GM12878 (cell line): ENCODE data around the gene PSMA7. TPM values are rescaled to one million over a fixed set of nuclear protein-coding genes. Genes with fewer than 3 reads are reported as not detected.

Source experiments
- CHD1 ChIP-seq: IDR thresholded peaks from 2 replicates; pipeline ENCODE4 v1.6.1; 2012; ENCODE audit warnings: low read depth, low read length, improper control_type of control experiment
- DPF2 ChIP-seq: fragments of 450-650 bp; IDR thresholded peaks from 2 replicates; pipeline ENCODE4 v1.6.1; 2017; ENCODE audit warnings: mild to moderate bottlenecking
- EGR1 ChIP-seq, 2 experiments: IDR thresholded peaks; 1 replicate in 1 of 2; 2 replicates in 1 of 2; pipeline ENCODE4 v1.6.1; 2011 to 2012; ENCODE audit warnings: low read depth in 2 of 2, low read length in 2 of 2, borderline replicate concordance in 1 of 2, mild to moderate bottlenecking in 1 of 2, moderate library complexity in 1 of 2
- EZH2 ChIP-seq: IDR thresholded peaks from 2 replicates; pipeline ENCODE4 v1.6.1; 2012; ENCODE audit warnings: low read depth, mild to moderate bottlenecking, control low read depth, inconsistent platforms, low read length, borderline replicate concordance; ENCODE audit not compliant: control insufficient read depth
- IKZF2 ChIP-seq, 2 experiments: fragments of 450-650 bp; IDR thresholded peaks; 2 replicates each; pipeline ENCODE4 v1.6.1; 2017; ENCODE audit warnings: mild to moderate bottlenecking in 2 of 2, moderate library complexity in 2 of 2
- JUND ChIP-seq: IDR thresholded peaks from 2 replicates; pipeline ENCODE4 v1.6.1; 2012; ENCODE audit warnings: low read depth, mild to moderate bottlenecking, low read length, improper control_type of control experiment, moderate library complexity
- KDM1A ChIP-seq: fragments of 200-600 bp; sonication (generic); IDR thresholded peaks from 2 replicates; pipeline ENCODE4 v1.6.1; 2016; ENCODE audit warnings: borderline replicate concordance
- NFXL1 ChIP-seq: fragments of 450-650 bp; IDR thresholded peaks from 2 replicates; pipeline ENCODE4 v1.6.1; 2017; ENCODE audit warnings: antibody characterized with exemption, mild to moderate bottlenecking, borderline replicate concordance
- POLR2AphosphoS5 ChIP-seq: IDR thresholded peaks from 2 replicates; pipeline ENCODE4 v1.6.1; 2011; ENCODE audit warnings: mild to moderate bottlenecking, low read length, inconsistent platforms
- SMC3 ChIP-seq: IDR thresholded peaks from 2 replicates; pipeline ENCODE4 v1.6.1; 2011; ENCODE audit warnings: low read length, improper control_type of control experiment, borderline replicate concordance
- SUZ12 ChIP-seq: fragments of 200-600 bp; sonication (generic); IDR thresholded peaks from one replicate; pipeline ENCODE4 v1.6.1; 2018; ENCODE audit warnings: antibody characterized with exemption, mild to moderate bottlenecking; ENCODE audit not compliant: unreplicated experiment
- YY1 ChIP-seq: IDR thresholded peaks from 2 replicates; pipeline ENCODE4 v1.6.1; 2011; ENCODE audit warnings: low read depth, mild to moderate bottlenecking, low read length
- polyA plus RNA-seq, 11 experiments: library from polyadenylated mRNA; depleted of rRNA in 4 of 11; unstranded in 6 of 11; stranded (reverse) in 5 of 11; fragments of >200 nt; fragmentation: Nextera tagmentation in 4 of 11; fragmentation: Illumina TruSeq in 1 of 11; extraction: Ambion mirVana in 4 of 11; extraction: Trizol in 1 of 11; gene quantifications; 1 replicate in 1 of 11; 2 replicates in 10 of 11; pipeline versions ENCODE4 v1.2.1 to v1.2.3, GENCODE V29; 2011 to 2016; ENCODE audit warnings: inconsistent platforms in 2 of 11, missing spikeins in 2 of 11, low read depth in 1 of 11
- total RNA-seq, 4 experiments: library from RNA; depleted of rRNA in 3 of 4; stranded (reverse); fragments of >200 nt in 3 of 4; fragmentation: Illumina TruSeq in 1 of 4; extraction: Trizol in 1 of 4; gene quantifications; 2 replicates each; pipeline versions ENCODE4 v1.2.1 to v1.2.3, GENCODE V29; 2013 to 2021
- TF ChIP-seq, protein P1 (sequence below): IDR thresholded peaks from 2 replicates; pipeline ENCODE4 v1.6.1; 2012; ENCODE audit warnings: low read depth, low read length, improper control_type of control experiment
- TF ChIP-seq, protein P2 (sequence below): fragments of 450-650 bp; formaldehyde crosslinking; IDR thresholded peaks from 2 replicates; pipeline ENCODE4 v1.4.0; 2022; ENCODE audit warnings: mild to moderate bottlenecking, moderate library complexity

Gene PSMA7
- total and polyA plus RNA-seq, 10 of the 15 experiments (the other 5 are each of a cell fraction or from before 2014, with no cell fraction given) = 216 to 857 (median 368) TPM

DNA sequence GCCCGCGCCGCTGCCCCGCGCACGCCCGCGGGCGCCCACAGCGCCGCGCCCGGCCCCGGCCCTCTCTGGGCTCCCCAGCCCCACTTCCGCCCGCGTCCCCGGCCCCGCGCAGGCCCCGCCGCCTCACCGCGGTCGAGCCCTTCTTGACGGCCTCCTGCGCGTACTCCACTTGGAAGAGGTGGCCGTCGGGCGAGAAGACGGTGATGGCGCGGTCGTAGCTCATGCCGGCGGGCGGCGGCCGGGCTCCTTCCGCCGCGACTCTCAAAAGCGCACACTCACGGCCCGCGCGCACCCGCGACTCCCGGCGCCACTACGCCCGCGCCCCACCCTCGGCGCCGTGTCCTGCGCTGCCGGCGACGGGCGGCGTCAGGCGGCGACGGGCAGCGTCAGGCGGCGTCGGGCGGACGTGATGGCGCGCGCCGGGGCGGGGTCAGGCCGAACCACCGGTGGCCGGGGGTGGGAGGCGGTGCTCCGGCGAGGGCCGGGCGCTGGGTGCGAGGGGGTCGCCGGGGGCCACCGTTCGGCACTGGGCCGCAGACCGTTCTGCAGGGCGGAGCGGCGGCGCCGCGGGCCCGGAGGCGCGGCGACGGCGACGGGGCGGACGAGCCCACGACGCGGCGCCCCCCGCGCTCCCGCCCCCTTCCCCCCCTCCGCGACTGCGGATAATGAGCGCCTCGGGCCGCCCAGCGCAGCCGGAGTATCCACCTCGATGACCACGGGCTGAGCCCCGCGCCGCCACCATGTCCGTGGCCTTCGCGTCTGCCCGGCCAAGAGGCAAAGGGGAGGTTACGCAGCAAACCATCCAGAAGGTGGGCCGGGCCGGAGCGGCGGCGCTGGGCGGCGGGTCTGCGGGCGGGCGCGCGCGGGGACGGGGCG is at the start of gene PSMA7, which contains the start of gene SS18L1 (continued):
- TF ChIP-seq, protein P1, sequence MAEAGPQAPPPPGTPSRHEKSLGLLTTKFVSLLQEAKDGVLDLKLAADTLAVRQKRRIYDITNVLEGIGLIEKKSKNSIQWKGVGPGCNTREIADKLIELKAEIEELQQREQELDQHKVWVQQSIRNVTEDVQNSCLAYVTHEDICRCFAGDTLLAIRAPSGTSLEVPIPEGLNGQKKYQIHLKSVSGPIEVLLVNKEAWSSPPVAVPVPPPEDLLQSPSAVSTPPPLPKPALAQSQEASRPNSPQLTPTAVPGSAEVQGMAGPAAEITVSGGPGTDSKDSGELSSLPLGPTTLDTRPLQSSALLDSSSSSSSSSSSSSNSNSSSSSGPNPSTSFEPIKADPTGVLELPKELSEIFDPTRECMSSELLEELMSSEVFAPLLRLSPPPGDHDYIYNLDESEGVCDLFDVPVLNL = no peak
- peak; percentile 0 to 82; a peak in 2 of 3 replicates for TF ChIP-seq EGR1 (IDR thresholded peaks at IDR 0.05; ENCODE audit: borderline replicate concordance in 1 of 2, low read depth in 2 of 2, low read length in 2 of 2)
- TF ChIP-seq IKZF2 (IDR thresholded peaks at IDR 0.05) = no peak
- TF ChIP-seq SUZ12 = no peak
- peak; percentile 58; the same call in 1 of the 2 replicates for TF ChIP-seq DPF2
- no peak for TF ChIP-seq NFXL1
- TF ChIP-seq POLR2AphosphoS5 = peak; percentile 74; the same call in 1 of the 2 replicates
- TF ChIP-seq EZH2 = no peak
- TF ChIP-seq CHD1 = peak; percentile 95; the same call in 1 of the 2 replicates
- no peak for TF ChIP-seq YY1
- TF ChIP-seq SMC3 = no peak
- no peak for TF ChIP-seq KDM1A
- TF ChIP-seq, protein P2, sequence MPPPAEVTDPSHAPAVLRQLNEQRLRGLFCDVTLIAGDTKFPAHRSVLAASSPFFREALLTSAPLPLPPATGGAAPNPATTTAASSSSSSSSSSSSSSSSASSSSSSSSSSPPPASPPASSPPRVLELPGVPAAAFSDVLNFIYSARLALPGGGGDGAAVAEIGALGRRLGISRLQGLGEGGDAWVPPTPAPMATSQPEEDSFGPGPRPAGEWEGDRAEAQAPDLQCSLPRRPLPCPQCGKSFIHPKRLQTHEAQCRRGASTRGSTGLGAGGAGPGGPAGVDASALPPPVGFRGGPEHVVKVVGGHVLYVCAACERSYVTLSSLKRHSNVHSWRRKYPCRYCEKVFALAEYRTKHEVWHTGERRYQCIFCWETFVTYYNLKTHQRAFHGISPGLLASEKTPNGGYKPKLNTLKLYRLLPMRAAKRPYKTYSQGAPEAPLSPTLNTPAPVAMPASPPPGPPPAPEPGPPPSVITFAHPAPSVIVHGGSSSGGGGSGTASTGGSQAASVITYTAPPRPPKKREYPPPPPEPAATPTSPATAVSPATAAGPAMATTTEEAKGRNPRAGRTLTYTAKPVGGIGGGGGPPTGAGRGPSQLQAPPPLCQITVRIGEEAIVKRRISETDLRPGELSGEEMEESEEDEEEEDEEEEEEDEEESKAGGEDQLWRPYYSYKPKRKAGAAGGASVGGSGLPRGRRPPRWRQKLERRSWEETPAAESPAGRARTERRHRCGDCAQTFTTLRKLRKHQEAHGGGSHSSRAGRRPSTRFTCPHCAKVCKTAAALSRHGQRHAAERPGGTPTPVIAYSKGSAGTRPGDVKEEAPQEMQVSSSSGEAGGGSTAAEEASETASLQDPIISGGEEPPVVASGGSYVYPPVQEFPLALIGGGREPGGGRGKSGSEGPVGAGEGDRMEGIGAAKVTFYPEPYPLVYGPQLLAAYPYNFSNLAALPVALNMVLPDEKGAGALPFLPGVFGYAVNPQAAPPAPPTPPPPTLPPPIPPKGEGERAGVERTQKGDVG (CRISPR knock-in tag) = no peak
- peak; percentile 95; the same call in 1 of the 2 replicates for TF ChIP-seq JUND
- TF ChIP-seq, all 136 proteins: peak for 29
